CD4-positive, alpha-beta T cell treated with Interleukin-17A for 1 hour (primary cell): ENCODE measurements around the gene ZKSCAN5.
"Not testable (repeated sequence)": the region's sequence is repeated elsewhere in the genome, so short reads cannot be mapped to it uniquely, and the experiment has no call there.

Experiments
- DNase-seq: peaks from one replicate; pipeline ENCODE4 v3.0.0-alpha.2; 2020

The ZKSCAN5 gene

DNA sequence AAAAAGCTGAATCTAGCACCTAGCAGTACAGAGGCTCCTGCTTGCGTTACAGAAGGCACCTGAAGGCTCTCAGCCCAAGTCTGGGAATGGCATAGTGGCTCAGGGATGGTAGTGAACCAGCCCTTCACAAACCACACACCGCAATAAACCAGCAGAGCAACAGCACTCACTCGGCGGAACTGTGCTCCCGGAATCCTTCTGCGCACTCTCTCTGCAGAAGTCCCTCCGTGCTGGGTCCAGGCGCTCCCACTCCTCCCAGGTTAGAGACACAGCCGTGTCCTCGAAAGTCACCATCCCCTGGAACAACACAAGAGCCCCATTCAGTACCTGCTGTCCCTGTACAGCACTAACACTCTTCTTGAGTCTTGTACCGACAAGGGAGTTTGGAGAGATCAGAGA, 5.9 kb upstream of the ZKSCAN5 start:
- no peak for DNase-seq

DNA sequence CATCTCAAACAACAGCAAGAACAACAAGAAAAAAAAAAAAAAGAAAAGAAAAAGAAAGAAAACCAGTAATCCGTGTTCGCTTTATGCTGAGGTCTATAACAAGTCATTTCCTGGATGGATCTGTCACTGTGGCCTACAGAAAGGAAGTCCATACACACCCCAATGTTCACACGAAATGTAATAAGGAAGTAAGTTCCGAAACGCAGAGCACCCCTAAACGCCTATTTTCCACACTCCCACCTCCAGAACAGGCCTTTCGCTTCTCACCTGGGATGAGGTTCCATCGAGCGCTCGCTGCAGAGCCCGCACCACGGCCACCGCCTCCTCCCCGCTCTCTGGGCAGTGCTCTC, 5.1 kb upstream of the ZKSCAN5 start:
- DNase-seq: peak; percentile 62

DNA sequence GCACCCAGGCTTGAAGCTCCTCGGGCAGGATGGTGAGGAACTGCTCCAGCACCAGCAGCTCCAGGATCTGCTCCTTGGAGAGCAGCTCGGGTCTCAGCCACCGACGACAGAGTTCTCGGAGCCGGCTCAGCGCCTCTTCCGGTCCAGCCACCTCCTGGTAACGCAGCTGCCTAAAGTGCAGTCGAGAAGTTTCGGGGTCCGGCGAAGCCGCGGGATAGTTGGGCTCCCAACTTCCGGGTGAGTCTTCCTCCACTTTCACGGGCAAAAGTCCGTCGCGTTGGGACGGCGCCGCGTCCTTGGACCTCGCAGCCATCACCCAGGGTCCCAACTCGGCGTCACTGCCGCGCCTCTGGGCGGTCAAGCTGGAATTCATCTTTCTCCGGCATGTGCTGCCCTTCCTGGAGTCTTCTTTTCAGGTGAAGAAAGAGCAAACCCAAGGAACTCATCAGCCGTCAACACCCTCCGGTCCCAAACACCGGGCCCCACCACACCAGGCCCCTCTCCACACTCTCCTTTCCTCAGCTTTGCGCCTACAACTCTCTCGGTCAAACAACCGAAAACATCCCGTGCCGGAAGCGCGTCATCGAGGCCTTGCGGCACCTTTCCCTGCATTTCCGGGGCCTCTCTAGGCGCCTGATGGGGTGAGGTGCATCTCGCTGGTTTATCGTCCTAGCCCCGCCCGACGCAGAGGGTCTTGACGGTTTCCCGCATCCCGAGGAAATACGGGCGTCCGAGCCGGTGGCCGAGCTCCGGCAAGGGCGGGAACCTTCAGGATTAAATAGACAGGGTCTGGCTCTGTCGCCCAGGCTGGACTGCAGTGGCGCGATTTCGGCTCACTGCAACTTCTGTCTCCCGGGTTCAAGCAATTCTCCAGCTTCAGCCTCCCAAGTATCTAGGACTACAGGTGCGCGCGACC, 4.5 kb upstream of the ZKSCAN5 start, which contains the start of gene ZNF394:
ZNF394 (minus strand) TSS at position 561 of the 916 bp plus-strand sequence; CDS start at position 373, 188 bp downstream.
- peak; percentile 91 for DNase-seq

DNA sequence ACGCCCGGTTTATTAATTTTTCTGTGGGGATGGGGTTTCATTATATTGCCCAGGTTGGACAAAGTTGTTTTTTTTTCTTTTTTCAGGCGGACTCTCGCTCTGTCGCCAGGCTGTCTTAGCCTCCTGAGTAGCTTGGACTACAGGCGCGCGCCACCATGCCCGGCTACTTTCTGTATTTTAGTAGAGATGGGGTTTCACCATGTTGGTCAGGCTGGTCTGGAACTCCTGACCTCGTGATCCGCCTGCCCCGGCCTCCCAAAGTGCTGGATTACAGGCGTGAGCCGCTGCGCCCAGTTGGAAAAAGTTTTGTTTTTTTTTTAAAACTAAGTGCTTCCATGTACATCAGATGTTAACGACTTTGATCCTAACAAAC, 3.8 kb upstream of the ZKSCAN5 start:
- DNase-seq: no peak

DNA sequence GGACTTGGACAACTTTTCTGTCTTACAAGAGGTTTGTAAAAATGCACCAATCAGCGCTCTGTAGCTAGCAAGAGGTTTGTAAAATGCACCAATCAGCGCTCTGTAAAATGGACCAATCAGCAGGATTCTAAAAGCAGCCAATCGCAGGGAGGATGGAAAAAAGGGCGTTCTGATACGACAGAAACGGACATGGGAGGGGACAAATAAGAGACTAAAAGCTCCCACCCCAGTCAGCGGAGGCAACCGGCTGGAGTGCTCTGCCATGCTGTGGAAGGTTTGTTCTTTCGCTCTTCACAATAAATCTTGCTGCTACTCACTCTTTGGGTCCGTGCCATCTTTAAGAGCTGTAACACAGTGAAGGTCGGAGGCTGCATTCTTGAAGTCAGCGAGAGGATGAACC, 3.2 kb upstream of the ZKSCAN5 start:
- DNase-seq: peak; percentile 25

DNA sequence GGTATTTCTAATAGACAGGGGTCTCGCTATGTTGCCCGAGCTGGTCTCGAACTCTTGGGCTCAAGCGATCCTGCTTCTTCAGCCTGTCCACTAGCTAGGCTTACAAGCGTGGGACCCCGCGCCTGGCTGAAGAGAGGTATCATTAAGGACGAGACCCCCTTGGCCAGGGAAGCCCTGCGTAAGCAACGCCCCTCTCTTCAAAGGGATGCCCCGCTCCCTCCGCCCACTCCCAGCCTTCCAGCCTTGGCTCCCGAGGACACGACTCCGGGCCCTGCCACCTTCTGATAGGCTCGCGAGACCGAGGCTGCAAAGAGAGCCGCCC, 220 bp upstream of the ZKSCAN5 start:
- DNase-seq: no peak

DNA sequence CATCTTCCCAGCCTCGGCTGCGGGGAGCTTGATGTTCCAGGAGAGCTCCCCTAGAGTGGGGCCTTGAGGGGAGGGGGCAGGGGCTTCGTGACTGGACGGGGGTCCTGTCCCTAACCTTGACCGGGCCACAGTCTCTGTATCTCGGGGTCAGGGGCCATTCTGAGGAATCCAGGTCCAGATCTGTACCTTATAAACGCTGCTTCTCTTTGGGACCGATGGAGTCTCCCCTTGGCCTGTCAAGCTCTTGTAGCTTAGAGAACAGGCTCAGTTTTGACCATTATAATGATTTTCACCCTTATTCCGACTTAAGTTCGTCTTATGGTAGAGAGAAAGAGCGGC, 831 bp downstream of the ZKSCAN5 start:
- DNase-seq: no peak

DNA sequence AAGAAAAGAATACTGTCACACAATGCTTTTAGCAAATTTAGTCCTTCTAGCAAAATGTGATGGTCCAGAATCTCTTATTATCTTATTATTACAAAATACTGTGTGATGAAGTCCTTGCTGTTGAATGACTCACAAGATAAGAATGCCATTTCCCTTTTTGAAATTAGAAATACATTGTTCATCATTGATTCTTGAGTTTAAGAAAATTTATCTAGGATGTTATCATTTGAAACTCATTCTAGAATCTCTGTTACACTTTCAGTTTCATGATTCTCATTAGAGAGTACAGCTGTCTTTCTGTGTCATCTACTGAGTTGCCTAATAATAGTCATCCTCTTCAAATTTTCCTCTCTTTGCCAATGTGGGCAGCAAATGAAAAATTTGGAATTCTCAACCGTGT, 9.6 kb downstream of the ZKSCAN5 start:
- no peak for DNase-seq

DNA sequence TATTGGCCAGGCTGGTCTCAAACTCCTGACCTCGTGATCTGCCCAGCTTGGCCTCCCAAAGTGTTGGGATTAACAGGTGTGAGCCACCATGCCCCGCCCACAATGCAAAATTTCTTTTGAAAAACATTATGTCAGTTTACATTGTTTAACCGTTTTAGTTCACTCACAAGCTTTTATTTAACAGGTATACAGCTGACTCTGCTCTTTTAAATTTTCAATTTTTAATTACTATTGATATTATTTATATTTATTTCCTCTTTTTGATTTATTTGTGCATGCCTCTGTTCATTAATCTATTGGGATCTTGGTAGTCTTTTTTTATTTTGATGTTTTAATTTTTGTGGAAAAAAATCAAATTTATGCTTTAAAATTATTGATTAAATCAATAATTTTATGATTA, 16.9 kb downstream of the ZKSCAN5 start:
- no peak for DNase-seq

DNA sequence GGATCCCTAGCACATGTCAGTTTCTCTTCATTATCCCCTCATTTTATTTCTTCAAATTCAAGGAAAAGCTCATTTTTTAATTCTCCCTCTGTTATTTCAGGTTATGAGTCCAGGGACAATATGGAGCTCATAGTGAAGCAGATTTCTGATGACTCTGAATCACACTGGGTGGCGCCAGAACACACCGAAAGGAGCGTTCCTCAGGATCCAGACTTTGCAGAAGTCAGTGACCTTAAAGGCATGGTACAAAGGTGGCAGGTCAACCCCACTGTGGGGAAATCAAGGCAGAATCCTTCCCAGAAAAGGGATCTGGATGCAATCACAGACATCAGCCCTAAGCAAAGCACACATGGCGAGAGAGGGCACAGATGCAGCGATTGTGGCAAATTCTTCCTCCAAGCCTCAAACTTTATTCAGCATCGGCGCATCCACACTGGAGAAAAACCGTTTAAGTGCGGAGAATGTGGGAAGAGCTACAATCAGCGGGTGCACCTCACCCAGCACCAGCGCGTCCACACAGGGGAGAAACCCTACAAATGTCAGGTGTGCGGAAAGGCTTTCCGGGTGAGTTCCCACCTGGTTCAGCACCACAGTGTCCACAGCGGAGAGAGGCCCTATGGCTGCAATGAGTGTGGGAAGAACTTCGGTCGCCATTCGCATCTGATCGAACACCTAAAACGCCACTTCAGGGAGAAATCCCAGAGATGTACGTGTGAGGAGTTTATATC, 21.4 kb downstream of the ZKSCAN5 start:
- peak; percentile 12 for DNase-seq

DNA sequence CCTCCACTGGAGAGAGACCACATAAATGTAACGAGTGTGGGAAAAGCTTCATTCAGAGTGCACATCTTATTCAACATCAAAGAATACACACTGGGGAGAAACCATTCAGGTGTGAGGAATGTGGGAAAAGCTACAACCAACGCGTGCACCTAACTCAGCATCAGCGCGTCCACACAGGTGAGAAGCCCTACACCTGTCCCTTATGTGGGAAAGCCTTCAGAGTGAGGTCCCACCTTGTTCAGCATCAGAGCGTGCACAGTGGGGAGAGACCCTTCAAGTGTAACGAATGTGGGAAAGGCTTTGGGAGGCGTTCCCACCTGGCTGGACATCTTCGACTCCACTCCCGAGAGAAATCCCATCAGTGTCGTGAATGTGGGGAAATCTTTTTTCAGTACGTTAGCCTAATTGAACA, 26.9 kb downstream of the ZKSCAN5 start:
- DNase-seq: no peak

DNA sequence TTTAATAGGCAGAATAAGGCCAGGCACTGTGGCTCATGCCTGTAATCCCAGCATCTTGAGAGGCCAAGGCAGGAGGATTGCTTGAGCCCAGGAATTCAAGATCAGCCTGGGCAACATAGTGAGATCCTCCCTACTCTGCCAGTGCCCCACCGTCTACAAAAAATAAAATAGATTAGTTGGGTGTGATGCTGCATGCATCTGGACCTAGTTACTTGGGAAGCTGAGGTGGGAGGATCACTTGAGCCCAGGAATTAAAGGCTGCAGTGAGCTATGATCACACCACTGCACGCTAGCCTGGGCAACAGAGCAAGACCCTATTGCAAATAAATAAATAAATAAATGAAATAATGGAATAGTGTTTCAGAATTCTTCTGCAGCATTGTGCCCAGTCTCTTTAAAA, 31.2 kb downstream of the ZKSCAN5 start:
- DNase-seq: no peak

DNA sequence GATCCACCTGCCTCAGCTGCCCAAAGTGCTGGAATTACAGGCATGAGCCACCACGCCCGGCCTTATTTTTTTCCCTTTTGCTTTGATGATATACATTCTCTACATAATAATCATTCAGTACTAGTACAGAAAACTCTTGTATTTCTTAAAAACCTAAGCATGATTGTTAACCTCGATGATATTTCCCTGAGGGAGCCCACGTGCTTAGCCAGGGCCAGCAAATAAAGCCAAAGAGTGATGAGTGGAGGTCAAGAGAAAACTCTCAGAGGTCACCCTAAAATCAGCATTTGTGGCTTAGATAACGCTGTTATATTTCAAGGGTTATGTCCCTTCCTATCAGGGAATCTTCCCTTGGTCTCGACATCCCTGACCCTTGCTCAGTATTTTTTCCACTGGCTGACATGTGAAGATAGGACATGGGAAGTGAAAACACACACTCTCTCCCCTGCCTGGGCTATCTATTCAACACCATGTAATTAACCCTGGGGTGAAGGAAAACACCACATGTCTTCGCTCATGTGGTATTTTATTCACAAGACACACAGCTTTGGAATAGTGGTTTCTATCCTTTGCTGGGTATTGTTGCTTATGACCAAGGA, 34.9 kb downstream of the ZKSCAN5 start:
- no peak for DNase-seq

DNA sequence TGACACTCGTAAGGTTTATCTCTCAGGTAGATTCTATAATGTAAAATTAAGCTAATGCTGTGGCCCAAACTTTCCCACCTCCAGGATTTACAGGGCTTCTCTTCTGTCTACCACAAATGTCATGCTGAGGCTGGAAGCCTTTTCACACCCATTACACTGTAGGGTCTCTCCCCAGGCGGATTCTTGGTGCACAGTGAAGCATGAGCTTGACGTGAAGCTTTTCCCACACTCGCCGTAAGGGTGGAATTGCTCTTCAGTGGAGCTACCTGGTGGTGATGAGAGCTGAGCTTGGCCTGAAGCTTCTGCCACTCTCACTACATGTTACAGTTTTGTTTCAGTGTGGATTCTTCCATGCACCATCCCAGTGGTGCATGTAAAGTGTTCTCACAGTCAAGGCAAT, 36.1 kb downstream of the ZKSCAN5 start:
- no peak for DNase-seq

DNA sequence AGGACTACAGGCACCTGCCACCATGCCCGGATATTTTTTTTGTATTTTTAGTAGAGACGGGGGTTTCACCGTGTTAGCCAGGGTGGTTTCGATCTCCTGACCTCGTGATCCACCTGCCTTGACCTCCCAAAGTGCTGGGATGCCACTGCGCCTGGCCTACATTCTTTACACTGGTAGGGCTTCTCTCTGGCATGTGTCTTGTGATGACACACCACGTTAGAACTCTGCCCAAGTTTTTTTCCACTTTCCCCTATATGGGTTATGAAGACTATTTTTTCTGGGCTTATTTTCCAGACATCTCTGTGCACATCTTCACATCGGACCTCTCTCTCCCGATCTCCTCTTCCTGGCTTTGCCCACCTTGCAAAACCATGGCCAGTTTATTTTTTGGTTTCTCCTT, 36.8 kb downstream of the ZKSCAN5 start:
- DNase-seq: no peak

DNA sequence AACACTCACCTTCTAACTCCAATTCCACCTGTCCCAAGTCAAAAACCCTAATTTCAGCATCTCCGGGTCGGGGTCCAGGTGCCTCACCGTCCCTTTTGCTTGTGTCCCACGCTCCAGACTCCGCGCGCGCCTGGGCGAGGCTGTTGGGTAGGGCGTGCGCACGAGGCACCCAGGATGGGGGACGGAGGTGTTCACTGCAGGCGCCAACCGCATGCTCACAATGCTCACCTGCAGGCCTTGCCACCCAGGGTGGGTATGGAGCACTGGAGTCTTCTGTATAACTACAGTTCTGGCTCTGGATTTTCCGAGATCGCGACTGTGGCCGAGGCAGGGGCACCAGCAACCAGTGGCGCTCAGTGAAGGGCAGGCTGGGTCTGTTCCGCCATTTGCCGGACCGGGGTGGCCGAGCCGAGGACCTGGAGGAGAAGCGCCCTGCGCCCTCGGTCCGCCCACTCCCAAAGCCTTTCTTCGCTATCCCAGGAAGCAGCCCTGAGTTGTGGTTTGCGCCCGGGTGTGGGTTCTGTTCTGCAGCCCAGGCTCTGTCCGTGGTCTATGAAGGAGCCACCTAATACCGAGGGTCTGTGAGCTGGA, 38.7 kb downstream of the ZKSCAN5 start:
- DNase-seq: no peak

DNA sequence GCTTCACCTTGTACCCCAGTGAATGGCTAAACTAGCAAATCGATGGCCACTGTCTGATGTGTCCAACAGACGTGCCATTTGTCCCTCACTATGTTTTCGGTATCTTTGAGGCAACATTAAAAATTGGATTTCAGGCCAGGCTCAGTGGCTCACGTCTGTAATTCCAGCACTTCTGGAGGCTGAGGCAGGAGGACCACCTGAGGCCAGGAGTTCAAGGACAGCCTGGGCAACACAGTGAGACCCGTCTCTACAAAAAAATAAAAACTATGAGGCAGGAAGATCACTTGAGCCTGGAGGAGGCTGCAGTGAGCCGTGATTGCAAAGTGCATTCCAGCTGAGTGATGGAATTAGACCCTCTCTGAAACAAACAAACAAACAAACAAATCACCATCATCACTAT, 39.5 kb downstream of the ZKSCAN5 start:
- no peak for DNase-seq

DNA sequence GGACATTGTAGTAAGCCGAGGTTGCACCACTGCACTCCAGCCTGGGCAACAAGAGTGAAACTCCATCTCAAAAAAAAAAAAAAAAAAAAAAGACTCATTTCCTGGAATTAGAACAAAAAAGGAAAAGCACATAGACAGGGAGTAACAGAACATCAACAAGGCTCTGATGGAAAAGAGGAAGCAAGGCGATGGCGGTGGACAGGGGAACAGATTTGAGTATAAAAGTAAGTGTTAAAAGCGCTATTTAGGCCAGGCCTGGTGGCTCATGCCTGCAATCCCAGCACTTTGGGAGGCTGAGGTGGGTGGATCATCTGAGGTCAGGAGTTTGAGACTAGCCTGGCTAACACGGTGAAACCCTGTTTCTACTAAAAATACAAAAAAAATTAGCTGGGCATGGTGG, 40.8 kb downstream of the ZKSCAN5 start:
- DNase-seq: not testable (repeated sequence)

DNA sequence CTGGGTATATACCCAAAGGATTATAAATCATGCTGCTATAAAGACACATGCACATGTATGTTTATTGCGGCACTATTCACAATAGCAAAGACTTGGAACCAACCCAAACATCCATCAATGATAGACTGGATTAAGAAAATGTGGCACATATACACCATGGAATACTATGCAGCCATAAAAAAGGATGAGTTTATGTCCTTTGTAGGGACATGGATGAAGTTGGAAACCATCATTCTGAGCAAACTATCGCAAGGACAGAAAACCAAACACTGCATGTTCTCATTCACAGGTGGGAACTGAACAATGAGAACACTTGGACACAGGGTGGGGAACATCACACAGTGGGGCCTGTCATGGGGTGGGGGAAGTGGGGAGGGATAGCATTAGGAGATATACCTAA, 45.1 kb downstream of the ZKSCAN5 start:
- DNase-seq: not testable (repeated sequence)

DNA sequence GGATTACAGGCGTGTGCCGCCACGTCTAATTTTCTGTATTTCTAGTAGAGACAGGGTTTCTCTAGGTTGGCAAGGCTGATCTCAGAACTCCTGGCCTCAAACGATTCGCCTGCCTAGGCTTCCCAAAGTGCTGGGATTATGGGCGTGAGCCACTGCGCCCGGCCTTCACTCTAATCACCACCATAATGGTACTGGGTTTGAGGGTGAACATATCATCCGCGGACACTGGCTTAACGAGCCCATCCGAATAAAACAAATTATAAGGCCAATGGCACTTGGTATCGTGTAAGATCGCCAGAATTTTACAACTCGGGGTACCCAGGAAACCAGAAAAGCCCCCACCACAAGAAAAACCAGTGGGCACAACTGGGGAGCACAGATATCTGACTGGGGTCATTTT, 46.9 kb downstream of the ZKSCAN5 start:
- no peak for DNase-seq

DNA sequence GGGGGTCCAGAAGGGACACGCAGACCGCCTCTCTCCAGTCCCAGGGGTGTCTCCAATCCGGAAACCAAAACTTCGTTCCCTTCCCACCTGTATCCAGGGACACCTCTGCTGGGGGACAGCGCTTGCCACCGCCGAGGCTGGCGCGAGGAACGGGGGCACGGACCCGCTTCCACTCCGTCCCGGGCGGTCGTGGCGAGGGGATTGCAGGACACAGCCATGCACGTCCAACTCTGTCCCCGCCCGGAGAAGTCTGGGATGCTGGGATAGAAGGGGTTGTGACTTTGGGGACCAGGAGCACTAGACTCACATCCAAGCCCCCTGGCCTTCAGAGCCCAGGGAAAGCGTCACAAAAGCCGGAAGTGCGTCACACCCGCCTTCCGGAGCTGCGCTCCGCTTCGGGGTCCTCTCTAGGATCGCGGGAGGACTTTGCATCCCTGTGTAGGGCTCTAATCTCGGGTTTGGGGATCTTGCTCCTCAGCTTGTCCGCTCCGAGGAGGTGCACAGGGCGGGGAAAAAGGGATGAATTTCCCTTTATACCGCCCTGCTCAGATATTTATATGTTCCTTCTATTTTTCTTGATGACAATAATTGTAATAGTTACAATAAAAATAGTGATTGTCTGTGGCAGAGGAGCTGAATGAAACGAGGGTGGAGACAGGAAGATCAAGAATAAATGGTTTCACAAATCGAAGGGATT, 47.5 kb downstream of the ZKSCAN5 start, which contains the start of gene FAM200A:
FAM200A (minus strand) TSS at position 348 of the 697 bp plus-strand sequence. CDS start 3,707 bp downstream, outside the sequence.
- DNase-seq: peak; percentile 88

DNA sequence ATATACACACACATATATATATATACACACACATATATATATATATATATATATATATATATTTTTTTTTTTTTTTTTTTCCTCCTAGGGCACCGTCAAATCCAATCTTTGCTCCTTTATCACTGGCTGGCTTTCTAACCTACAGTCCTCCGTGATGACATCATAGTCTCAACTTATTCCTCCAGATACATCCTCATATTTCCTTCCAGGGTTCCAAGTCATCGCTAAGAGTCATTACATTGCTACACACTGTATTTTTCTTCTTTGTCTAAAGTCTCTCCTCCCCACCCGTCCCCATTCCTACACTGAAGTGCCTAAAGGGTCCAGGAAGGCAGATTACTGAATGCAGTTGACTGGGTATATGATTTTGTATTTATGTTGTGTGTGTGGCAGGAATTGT, 48.6 kb downstream of the ZKSCAN5 start:
- no peak for DNase-seq

DNA sequence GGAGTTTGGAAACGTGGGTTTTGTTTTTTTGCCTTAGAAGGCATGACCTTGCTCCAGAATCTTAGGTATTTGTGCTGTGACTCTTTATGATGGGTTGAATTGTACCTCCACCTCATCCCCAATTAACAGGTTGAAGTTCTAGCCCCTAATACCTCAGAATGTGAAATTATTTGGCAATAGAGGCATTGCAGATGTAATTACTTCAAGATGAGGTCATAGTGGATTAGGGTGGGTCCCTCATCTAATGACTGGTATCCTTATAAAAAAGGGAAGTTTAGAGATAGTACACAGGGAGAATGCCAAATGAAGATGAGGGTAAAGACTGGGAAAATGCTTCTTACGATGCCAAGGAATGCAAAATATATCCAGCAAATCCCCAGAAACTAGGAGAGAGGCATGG, 50.5 kb downstream of the ZKSCAN5 start:
- DNase-seq: no peak
